ENCODE measurements around the gene TMEM218.
"Not testable (repeated sequence)": the region's sequence is repeated elsewhere in the genome, so short reads cannot be mapped to it uniquely, and the experiment has no call there.

The TMEM218 gene

GRCh38 chr11:125090151-125090550, 21.3 kb downstream of the TMEM218 start:
- not testable (repeated sequence) for DNase-seq (ENCODE audit: low read depth)

GRCh38 chr11:125089481-125089880, 21.9 kb downstream of the TMEM218 start:
- not testable (repeated sequence) for DNase-seq (ENCODE audit: low read depth)

- DNase-seq (ENCODE audit: low read depth): no peak
Measured at GRCh38 chr11:125088576-125089455, 22.6 kb downstream of the TMEM218 start.

- no peak for DNase-seq (ENCODE audit: low read depth)
Measured at GRCh38 chr11:125088123-125088522, 23.3 kb downstream of the TMEM218 start.

GRCh38 chr11:125086633-125087296, 24.7 kb downstream of the TMEM218 start:
- no peak for DNase-seq (ENCODE audit: low read depth)

GRCh38 chr11:125085301-125086081, 25.9 kb downstream of the TMEM218 start:
- DNase-seq (ENCODE audit: low read depth): no peak

GRCh38 chr11:125084761-125085231, 26.6 kb downstream of the TMEM218 start:
- no peak for DNase-seq (ENCODE audit: low read depth)

GRCh38 chr11:125084057-125084416, 27.4 kb downstream of the TMEM218 start:
- no peak for DNase-seq (ENCODE audit: low read depth)

GRCh38 chr11:125083312-125084056, 27.9 kb downstream of the TMEM218 start:
- DNase-seq (ENCODE audit: low read depth): no peak

- DNase-seq (ENCODE audit: low read depth): no peak
Measured at GRCh38 chr11:125082611-125083311, 28.7 kb downstream of the TMEM218 start.

GRCh38 chr11:125082040-125082439, 29.4 kb downstream of the TMEM218 start:
- DNase-seq (ENCODE audit: low read depth): no peak

GRCh38 chr11:125081098-125081798, 30.2 kb downstream of the TMEM218 start:
- no peak for DNase-seq (ENCODE audit: low read depth)

- DNase-seq (ENCODE audit: low read depth): no peak
Measured at GRCh38 chr11:125080531-125080911, 30.9 kb downstream of the TMEM218 start.

GRCh38 chr11:125079878-125080530, 31.4 kb downstream of the TMEM218 start:
- no peak for DNase-seq (ENCODE audit: low read depth)

- DNase-seq (ENCODE audit: low read depth): no peak
Measured at GRCh38 chr11:125079151-125079877, 32.1 kb downstream of the TMEM218 start.

- no peak for DNase-seq (ENCODE audit: low read depth)
Measured at GRCh38 chr11:125078516-125079140, 32.8 kb downstream of the TMEM218 start.

- DNase-seq (ENCODE audit: low read depth): no peak
Measured at GRCh38 chr11:125078016-125078415, 33.4 kb downstream of the TMEM218 start.

- DNase-seq (ENCODE audit: low read depth): no peak
Measured at GRCh38 chr11:125076378-125076945, 35.0 kb downstream of the TMEM218 start.
